Stimulated activated CD4-positive, alpha-beta T cell treated with anti-CD3 and anti-CD28 coated beads, Interleukin-12 subunit alpha, Interleukin-12 subunit beta, amount 100 ng/mL, for 24 hours (primary cell): ENCODE data around the gene SMPD1.
"Not testable (repeated sequence)": the region's sequence is repeated elsewhere in the genome, so short reads cannot be mapped to it uniquely, and the experiment has no call there.

Experiments
- DNase-seq, 2 experiments: peaks; one replicate each; pipeline ENCODE4 v3.0.0-alpha.2; 2020; ENCODE audit warnings: low read depth in 2 of 2

The SMPD1 gene

GRCh38 chr11:6388748-6389147 lies 1.5 kb upstream of the SMPD1 start:
- DNase-seq, result no peak

DNA sequence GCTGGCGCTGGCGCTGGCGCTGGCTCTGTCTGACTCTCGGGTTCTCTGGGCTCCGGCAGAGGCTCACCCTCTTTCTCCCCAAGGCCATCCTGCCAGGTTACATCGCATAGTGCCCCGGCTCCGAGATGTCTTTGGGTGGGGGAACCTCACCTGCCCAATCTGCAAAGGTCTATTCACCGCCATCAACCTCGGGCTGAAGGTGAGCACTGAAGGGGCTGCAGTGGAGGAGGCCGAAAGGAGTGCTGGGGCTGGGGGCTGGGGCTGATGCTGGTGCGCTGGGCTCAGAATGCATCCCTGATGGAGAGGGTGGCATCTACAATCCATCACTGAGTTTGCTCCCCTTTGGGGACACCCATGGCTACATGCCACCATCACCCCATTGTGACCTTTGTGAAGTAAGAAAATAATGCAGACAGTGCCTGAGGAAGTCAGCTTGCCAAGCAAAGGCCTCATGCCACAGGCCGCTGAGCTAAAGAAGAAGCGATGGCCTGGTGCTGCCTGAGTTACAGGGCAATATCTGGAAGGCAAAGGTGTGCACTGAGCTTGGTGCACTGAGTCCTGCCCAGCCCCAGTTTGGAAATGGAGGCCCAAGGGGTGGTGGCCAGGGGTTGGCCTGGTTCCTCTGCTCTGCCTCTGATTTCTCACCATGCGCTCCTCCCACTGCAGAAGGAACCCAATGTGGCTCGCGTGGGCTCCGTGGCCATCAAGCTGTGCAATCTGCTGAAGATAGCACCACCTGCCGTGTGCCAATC lies 620 bp downstream of the SMPD1 start:
- no peak for DNase-seq

DNA sequence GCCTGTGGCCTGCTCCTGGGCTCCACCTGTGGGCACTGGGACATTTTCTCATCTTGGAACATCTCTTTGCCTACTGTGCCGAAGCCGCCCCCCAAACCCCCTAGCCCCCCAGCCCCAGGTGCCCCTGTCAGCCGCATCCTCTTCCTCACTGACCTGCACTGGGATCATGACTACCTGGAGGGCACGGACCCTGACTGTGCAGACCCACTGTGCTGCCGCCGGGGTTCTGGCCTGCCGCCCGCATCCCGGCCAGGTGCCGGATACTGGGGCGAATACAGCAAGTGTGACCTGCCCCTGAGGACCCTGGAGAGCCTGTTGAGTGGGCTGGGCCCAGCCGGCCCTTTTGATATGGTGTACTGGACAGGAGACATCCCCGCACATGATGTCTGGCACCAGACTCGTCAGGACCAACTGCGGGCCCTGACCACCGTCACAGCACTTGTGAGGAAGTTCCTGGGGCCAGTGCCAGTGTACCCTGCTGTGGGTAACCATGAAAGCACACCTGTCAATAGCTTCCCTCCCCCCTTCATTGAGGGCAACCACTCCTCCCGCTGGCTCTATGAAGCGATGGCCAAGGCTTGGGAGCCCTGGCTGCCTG lies 1.4 kb downstream of the SMPD1 start:
- DNase-seq, result no peak

DNA sequence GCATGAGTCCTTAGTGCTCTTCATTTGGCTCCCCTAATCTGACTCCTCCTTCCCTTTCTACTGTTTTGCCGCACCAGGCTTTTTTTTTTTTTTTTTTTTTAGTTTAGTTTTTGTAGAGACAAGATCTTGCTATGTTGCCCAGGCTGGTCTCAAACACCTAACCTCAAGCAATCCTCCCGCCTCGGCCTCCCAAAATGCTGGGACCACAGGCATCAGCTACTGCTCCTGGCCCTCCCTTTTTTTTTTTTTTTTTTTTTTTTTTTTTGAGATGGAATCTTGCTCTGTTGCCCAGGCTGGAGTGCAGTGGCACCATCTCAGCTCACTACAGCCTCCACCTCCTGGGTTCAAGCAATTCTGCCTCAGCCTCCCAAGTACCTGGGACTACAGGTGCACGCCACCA lies 2.0 kb downstream of the SMPD1 start:
- not testable (repeated sequence) for DNase-seq

GRCh38 chr11:6393989-6394670 lies 3.9 kb downstream of the SMPD1 start:
- DNase-seq, result no peak

GRCh38 chr11:6395470-6396060 lies 5.3 kb downstream of the SMPD1 start:
- no peak for DNase-seq

GRCh38 chr11:6397156-6397555 lies 6.9 kb downstream of the SMPD1 start:
- DNase-seq, result no peak

GRCh38 chr11:6397636-6398035 lies 7.4 kb downstream of the SMPD1 start:
- no peak for DNase-seq

DNA sequence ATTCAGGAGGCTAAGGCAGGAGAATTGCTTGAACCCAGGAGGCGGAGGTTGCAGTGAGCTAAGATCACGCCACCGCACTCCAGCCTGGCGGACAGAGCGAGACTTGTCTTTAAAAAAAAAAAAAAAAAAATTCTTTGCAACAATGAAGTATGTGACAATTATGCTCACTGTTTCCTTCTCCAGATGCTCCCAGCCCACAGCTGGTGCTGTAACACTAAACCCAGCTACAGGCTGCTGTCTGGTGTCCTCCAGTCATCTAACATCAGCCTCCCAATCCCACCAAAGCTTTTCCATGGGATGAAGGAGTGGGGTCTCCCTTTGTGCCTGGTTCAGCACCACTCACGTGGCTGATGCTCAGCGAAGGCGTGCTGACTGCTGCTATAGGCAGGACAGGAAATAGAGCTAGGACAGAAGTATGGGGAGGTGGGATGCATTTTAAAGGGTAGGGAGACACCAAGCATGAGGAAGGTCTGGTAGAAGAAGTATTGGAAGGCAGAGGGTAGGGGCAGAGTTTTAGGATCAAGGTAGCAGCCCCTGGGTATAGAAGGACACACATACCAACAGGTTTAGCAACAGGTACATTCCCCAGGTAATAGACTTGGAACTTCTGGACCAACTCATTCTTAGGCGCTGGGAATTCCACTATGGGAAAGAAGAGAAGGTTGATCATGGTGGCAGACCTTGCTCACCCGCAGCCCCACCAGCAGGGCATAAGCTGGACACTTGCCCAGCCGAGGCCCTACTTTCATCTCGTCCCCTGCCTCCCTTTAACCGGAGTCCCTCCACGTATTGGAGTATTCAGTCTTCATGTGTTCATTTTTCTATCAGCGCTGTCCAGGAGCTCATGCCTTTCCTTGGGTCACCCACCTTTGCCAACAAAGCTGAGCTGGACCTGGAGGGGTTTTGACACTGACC lies 10.4 kb downstream of the SMPD1 start:
- DNase-seq, result no peak

- no peak for DNase-seq
These were observed 11.2 kb downstream of the SMPD1 start for GRCh38 chr11:6401464-6401863.

GRCh38 chr11:6402061-6402470 lies 11.8 kb downstream of the SMPD1 start:
- no peak for DNase-seq

DNA sequence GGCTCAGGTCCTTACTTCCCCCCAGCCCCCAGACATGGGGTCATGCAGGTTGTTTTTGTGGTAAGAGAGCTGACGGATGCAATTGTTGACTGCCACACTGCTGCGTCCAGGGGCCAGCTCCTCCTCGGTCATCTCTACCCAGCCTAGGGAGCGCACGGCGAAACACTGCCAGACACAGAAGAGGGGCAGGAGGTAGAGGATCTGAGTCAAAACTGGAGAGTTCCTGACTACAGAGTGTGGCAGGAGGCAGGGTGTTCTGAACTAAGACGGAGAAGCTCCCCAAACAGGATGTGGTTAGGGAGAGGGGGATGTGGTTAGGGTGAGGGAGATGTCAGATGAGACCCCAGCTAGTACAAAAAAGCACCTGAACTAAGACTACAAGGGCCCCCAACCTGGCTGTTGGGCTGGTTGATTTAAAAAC lies 12.3 kb downstream of the SMPD1 start:
- peak in 1 of 2 experiments; percentile 57 for DNase-seq

DNA sequence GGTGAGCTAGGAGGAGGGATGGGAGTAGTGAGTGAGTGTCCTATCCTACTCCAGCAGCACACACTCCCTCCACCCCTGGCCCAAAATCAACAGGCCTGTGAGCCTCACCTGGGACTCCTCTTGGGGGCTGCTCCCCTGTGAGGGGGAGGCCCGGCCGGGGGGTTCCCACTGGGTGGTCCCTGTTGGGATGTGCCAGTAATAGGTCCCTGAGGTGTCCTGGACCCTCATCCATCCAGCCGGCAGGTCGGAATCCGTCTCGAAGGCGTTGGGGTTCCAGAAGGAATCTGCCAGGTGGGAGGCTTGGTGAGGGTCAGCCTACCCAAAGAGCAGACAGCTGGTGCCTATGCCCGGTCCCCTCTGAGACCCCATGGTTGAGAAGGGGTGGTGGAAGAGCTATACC lies 13.3 kb downstream of the SMPD1 start:
- DNase-seq, result no peak

DNA sequence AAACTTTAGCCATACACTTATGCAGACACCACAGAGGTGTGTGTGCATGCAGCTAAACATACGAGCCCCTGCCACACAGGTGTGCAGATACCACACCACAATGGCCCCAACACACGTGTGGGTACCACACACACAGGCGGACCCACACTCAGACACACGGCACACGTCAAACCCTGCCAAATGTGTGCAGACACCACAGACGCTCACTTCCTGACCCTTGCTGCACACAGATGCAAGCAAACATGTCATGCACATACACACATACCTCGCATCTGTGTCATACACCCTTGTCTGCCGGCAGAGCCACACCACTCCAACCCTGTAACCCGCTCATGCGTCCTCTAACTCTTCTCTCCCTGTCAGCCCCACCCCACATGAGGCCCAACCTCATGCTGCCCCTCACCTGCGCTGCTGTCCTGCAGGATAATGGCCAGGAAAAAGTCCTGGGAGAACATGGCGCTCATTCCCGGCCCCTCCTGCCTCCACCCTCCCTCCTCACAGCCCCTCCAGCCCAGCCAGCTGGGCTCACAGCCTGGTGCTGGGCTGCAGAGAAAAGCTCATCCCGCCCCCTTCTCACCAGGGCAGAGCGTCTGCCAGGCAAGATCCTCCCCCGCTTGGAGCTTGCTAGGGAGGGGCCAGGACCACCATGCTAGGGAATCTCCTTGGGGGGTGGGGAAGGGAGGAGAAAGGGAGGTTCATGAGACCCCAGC lies 14.2 kb downstream of the SMPD1 start:
- no peak for DNase-seq

DNA sequence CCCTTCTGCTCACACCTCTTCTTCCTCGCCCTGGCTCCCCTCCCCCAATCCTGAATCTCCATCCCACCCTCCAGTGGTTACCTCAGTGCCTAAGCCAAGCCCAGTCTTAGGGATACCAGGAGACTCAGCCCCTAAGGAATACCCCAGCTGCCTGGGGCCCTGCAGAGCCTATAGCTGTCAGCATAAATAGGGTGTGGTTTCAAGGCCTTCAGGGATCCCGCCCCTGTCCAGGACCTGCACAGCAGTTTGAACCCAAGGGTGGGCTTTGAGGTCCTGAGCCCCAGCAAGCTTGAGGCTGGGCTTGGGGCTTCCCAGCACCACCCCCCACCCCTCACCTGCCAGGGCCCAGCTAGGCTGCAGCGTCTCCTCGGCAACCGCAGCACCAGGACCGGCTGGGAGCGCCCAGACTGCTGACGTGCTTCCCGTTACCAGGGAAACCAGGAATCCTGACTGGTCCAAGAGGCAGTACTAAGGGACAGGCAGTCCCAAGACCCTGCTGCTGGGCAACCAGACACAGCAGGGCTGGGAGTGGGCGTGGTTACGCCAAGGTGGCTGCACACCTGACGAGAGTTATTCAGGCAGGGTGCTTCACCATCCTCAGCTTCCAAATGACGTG lies 14.9 kb downstream of the SMPD1 start:
- DNase-seq, result no peak

DNA sequence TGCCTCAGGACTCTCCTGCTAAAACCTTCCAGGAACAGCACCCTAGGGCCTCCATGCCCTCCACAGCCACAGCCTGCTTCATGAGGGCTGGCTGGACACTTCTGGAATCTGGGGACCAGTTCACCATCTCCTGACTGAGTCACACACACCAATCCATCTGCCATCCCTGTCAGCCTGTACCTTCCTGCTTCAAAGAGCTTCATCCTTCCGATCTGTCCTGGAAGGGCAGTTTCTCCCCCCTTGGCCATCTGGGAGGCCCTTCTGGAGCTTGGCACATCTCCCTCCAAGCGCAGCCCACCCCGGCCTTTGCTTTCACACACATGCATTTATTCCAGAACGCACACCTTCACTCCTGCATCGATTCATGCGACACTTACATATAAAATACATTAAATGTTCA lies 15.6 kb downstream of the SMPD1 start:
- no peak for DNase-seq

DNA sequence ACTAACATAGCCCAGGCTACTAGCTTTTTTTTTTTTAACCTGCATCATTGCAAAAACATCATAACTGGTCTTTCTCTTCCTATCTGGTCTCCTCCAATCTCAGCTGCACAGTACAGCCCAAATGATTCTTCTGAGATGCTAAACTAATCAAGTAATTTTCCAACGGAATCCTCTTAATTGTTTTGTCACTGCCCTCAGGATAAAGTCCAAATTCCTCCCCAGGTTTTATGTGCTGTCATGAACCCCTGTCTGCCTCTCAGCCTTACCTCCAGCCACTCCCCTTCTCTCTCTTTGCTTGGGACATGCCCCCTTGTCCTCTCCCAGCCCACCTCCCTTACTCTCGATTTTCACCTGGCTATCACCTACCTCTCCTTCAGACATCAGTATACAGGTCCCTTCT lies 16.1 kb downstream of the SMPD1 start:
- DNase-seq, result no peak

GRCh38 chr11:6410695-6411430 lies 20.6 kb downstream of the SMPD1 start:
- DNase-seq, result no peak

DNA sequence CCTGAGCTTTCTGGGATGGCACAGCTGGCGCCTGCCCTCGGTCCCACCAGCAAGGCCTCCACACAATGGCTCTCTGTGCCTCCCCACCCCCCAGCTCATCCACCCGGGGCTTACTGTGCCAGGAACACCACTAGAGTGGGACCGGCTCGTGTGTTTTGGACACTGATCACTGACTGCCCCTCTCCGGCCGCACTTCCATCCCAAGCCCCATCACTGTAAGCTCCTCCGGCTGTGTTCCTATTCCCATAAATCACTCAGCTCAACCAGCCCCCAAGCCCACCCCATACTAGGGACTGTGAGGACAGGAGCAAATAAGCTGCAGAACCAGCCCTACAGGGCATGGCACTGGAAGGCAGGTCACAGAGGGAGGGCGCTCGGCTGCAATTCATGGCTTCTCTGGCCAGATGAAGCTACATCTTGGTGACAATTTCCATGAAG lies 21.3 kb downstream of the SMPD1 start:
- no peak for DNase-seq

DNA sequence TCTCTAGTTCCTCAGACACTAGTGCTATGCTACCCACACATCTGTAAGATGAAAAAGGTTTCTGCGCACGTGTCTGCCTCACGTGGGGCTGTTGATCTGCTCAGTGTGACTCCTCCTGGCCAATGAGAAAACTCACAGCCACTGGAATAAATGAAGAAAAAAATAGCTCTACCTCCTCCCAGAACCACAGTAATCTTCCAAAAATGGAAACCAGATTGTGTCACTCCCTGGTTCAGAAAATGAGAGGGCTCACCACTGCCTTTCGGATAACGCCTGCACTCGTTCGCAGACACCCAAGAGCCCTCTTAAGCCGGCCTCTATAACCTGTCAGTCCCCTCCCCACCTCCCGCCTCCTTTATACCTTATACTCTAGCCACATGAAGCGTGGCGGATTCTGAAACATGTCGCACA lies 23.5 kb downstream of the SMPD1 start:
- DNase-seq, result peak; percentile 46 to 67
